H9 (cell line): ENCODE data around the gene MAGEE1. TPM values are rescaled to one million over a fixed set of nuclear protein-coding genes. Genes with fewer than 3 reads are reported as not detected.

Source experiments
- DNase-seq: peaks from one replicate; pipeline ENCODE4 v3.0.0-alpha.2; 2017
- H2AFZ ChIP-seq: one replicate; pipeline ENCODE4 v1.6.1; 2013; ENCODE audit warnings: mild to moderate bottlenecking, low read length, control low read depth, moderate library complexity
- H2AK5ac ChIP-seq: 2 replicates; pipeline ENCODE4 v1.6.1; 2013; ENCODE audit warnings: low read length, control low read depth, mixed read lengths; ENCODE audit not compliant: insufficient read length
- H2BK120ac ChIP-seq: one replicate; pipeline ENCODE4 v1.6.1; 2013; ENCODE audit warnings: low read depth, mild to moderate bottlenecking, low read length, control low read depth, inconsistent platforms; ENCODE audit not compliant: poor library complexity, severe bottlenecking
- H2BK12ac ChIP-seq: 2 replicates; pipeline ENCODE4 v1.6.1; 2013; ENCODE audit warnings: low read length, control low read depth, mixed read lengths, low read depth; ENCODE audit not compliant: insufficient read length
- H2BK15ac ChIP-seq: 2 replicates; pipeline ENCODE4 v1.6.1; 2013; ENCODE audit warnings: low read depth, low read length, control low read depth
- H2BK20ac ChIP-seq: one replicate; pipeline ENCODE4 v1.6.1; 2013; ENCODE audit warnings: low read depth, mild to moderate bottlenecking, low read length, control low read depth, inconsistent platforms; ENCODE audit not compliant: poor library complexity, severe bottlenecking
- H2BK5ac ChIP-seq: 2 replicates; pipeline ENCODE4 v1.6.1; 2013; ENCODE audit warnings: low read length, control low read depth, mixed read lengths; ENCODE audit not compliant: insufficient read length
- H3K14ac ChIP-seq: 2 replicates; pipeline ENCODE4 v1.6.1; 2013; ENCODE audit warnings: low read length, control low read depth; ENCODE audit not compliant: insufficient read depth
- H3K18ac ChIP-seq: 2 replicates; pipeline ENCODE4 v1.6.1; 2013; ENCODE audit warnings: low read depth, mild to moderate bottlenecking, mixed read lengths, low read length, control low read depth; ENCODE audit not compliant: insufficient read length
- H3K23ac ChIP-seq: 2 replicates; pipeline ENCODE4 v1.6.1; 2013; ENCODE audit warnings: low read length, control low read depth, mixed read lengths, low read depth; ENCODE audit not compliant: insufficient read length
- H3K23me2 ChIP-seq: 2 replicates; pipeline ENCODE4 v1.6.1; 2013; ENCODE audit warnings: low read depth, mild to moderate bottlenecking, mixed read lengths, low read length, control low read depth; ENCODE audit not compliant: insufficient read length, poor library complexity, severe bottlenecking
- H3K27ac ChIP-seq: 2 replicates; pipeline ENCODE4 v1.5.1; 2013; ENCODE audit warnings: low read length, control low read depth, mixed read lengths, low read depth; ENCODE audit not compliant: insufficient read length
- H3K27me3 ChIP-seq: 2 replicates; pipeline ENCODE4 v1.6.1; 2013; ENCODE audit warnings: low read length, control low read depth, inconsistent platforms; ENCODE audit not compliant: insufficient read depth
- H3K4ac ChIP-seq: 2 replicates; pipeline ENCODE4 v1.6.1; 2013; ENCODE audit warnings: low read depth, mild to moderate bottlenecking, control low read depth, inconsistent platforms, low read length, moderate library complexity
- H3K4me1 ChIP-seq: 2 replicates; pipeline ENCODE4 v1.6.1; 2013; ENCODE audit warnings: low read length, control low read depth, inconsistent platforms; ENCODE audit not compliant: insufficient read depth
- H3K4me2 ChIP-seq: 2 replicates; pipeline ENCODE4 v1.6.1; 2013; ENCODE audit warnings: low read length, control low read depth, mixed read lengths; ENCODE audit not compliant: insufficient read length, insufficient read depth
- H3K56ac ChIP-seq: 2 replicates; pipeline ENCODE4 v1.6.1; 2013; ENCODE audit warnings: low read depth, mild to moderate bottlenecking, mixed read lengths, low read length, control low read depth; ENCODE audit not compliant: insufficient read length
- H3K79me1 ChIP-seq: 2 replicates; pipeline ENCODE4 v1.6.1; 2013; ENCODE audit warnings: low read depth, mild to moderate bottlenecking, moderate library complexity, low read length, control low read depth, inconsistent platforms; ENCODE audit not compliant: insufficient read depth, poor library complexity, severe bottlenecking
- H3K79me2 ChIP-seq: 2 replicates; pipeline ENCODE4 v1.6.1; 2013; ENCODE audit warnings: low read length, control low read depth, inconsistent platforms; ENCODE audit not compliant: insufficient read depth
- H3K9ac ChIP-seq: 2 replicates; pipeline ENCODE4 v1.6.1; 2013; ENCODE audit warnings: low read length, control low read depth, mixed read lengths; ENCODE audit not compliant: insufficient read length; ENCODE audit errors: extremely low read depth
- H3K9me3 ChIP-seq: one replicate; pipeline ENCODE4 v1.6.1; 2013; ENCODE audit warnings: low read depth, low read length, inconsistent platforms; ENCODE audit not compliant: control insufficient read depth
- H3T11ph ChIP-seq: one replicate; pipeline ENCODE4 v1.6.1; 2013; ENCODE audit warnings: mild to moderate bottlenecking, low read length, control low read depth, inconsistent platforms
- H4K20me1 ChIP-seq: one replicate; pipeline ENCODE4 v1.6.1; 2013; ENCODE audit not compliant: control insufficient read depth, insufficient read length, insufficient read depth
- H4K5ac ChIP-seq: 2 replicates; pipeline ENCODE4 v1.6.1; 2013; ENCODE audit warnings: low read depth, mild to moderate bottlenecking, mixed read lengths, low read length, control low read depth; ENCODE audit not compliant: insufficient read length
- H4K8ac ChIP-seq: replicated peaks from 2 replicates; pipeline ENCODE4 v1.6.1; 2013; ENCODE audit warnings: low read length, control low read depth, mixed read lengths, low read depth; ENCODE audit not compliant: insufficient read length
- H4K91ac ChIP-seq: 2 replicates; pipeline ENCODE4 v1.6.1; 2013; ENCODE audit warnings: low read depth, mild to moderate bottlenecking, moderate library complexity, mixed read lengths, low read length, control low read depth; ENCODE audit not compliant: insufficient read length
- H3K27ac Mint-ChIP-seq, 3 experiments: 2 replicates in 2 of 3; 3 replicates in 1 of 3; pipeline ENCODE4 v1.8.0; 2020 to 2021; ENCODE audit warnings: mixed read lengths in 3 of 3, mild to moderate bottlenecking in 1 of 3, moderate library complexity in 1 of 3
- H3K27me3 Mint-ChIP-seq: 2 replicates; pipeline ENCODE4 v1.8.0; 2021; ENCODE audit warnings: low read depth, mild to moderate bottlenecking, moderate library complexity, mixed read lengths
- H3K36me3 Mint-ChIP-seq, 3 experiments: 2 replicates in 2 of 3; 3 replicates in 1 of 3; pipeline ENCODE4 v1.8.0; 2020 to 2021; ENCODE audit warnings: low read depth in 3 of 3, mixed read lengths in 3 of 3; ENCODE audit not compliant: insufficient read depth in 1 of 3
- H3K4me1 Mint-ChIP-seq, 2 experiments: 2 replicates each; pipeline ENCODE4 v1.8.0; 2020; ENCODE audit warnings: mixed read lengths in 2 of 2
- H3K4me3 Mint-ChIP-seq, 2 experiments: 2 replicates in 1 of 2; 3 replicates in 1 of 2; pipeline ENCODE4 v1.8.0; 2020 to 2021; ENCODE audit warnings: mild to moderate bottlenecking in 2 of 2, mixed read lengths in 2 of 2, moderate library complexity in 1 of 2
- H3K9me3 Mint-ChIP-seq, 2 experiments: 2 replicates in 1 of 2; 3 replicates in 1 of 2; pipeline ENCODE4 v1.8.0; 2020; ENCODE audit warnings: mild to moderate bottlenecking in 2 of 2, mixed read lengths in 2 of 2, moderate library complexity in 1 of 2
- CTCF ChIP-seq: fragments of 200-600 bp; sonication (generic); conservative IDR thresholded peaks from 3 replicates; pipeline ENCODE4 v1.8.0; 2021; ENCODE audit warnings: antibody characterized with exemption, mild to moderate bottlenecking
- WGBS: extraction: QIAGEN DNeasy Blood & Tissue Kit; methylation state at CpG from one replicate; pipeline ENCODE4 v1.1.7; 2013; ENCODE audit warnings: missing lambda C conversion rate, low lambda C conversion rate, mixed read lengths; ENCODE audit not compliant: insufficient read length; ENCODE audit errors: extremely low coverage; 5-methylcytosine and 5-hydroxymethylcytosine counted together
- total RNA-seq: library from RNA; stranded (reverse); gene quantifications from 2 replicates; pipeline ENCODE4 v1.2.1, GENCODE V29; 2021

MAGEE1 gene
- total RNA-seq, 1 experiment from 2014 or later, result 4.2 TPM

DNA sequence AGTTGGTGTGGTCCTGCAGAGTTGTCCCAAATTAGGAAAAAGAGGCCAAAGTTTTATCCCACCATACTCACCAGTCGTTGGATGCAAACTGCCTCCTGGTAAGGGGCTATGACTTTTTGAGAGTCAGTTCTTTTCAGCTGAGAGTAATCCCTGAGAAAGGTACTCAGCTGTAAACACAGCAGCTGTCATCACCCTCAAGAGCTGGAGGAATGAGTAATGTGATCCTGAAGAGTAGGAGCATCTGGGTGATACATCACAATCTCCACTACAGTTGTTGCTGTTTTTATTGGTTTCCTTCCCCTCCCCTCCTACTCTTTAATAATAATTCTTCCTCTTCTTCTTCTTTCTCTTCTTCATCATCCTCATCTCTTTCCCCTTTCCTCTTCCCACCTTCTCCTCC lies 5.7 kb downstream of the MAGEE1 start:
- Histone ChIP-seq H3K79me1 (no peaks in the 10 kb centered on the region), H3K4ac (no peak overlapping the region), H3K56ac (no peak overlapping the region), H3K4me2 (no peak overlapping the region), H3K23ac (no peak overlapping the region), H4K8ac (no peak overlapping the region), H3K27ac (no peak overlapping the region), H3K18ac (no peak overlapping the region), H4K20me1 (no peaks in the 10 kb centered on the region), H3T11ph (no peak overlapping the region), H2BK120ac (no peak overlapping the region), H3K27me3 (no peaks in the 10 kb centered on the region), H3K4me1 (no peaks in the 10 kb centered on the region), H3K9me3 (peaks cover 15% of the 10 kb centered on the region), H2AFZ (no peak overlapping the region), H3K79me2 (no peaks in the 10 kb centered on the region; the same call in 1 of the 2 replicates), H2AK5ac (no peak overlapping the region), H3K14ac (no peak overlapping the region), H2BK5ac (no peak overlapping the region), H4K91ac (no peak overlapping the region), H4K5ac (no peak overlapping the region), H3K9ac (no peak overlapping the region), H3K23me2 (no peaks in the 10 kb centered on the region), H2BK20ac (no peak overlapping the region), H2BK15ac (no peak overlapping the region), H2BK12ac (no peak overlapping the region)
- H3K4me1 Mint-ChIP-seq, result peaks cover 7 to 15% of the 10 kb centered on the region in 2 experiments; a peak in 3 of 4 replicates
- DNase-seq, result no peak
- H3K27ac Mint-ChIP-seq, result no peak overlapping the region
- H3K27me3 Mint-ChIP-seq, result no peaks in the 10 kb centered on the region
- peaks cover 53 to 63% of the 10 kb centered on the region in 2 experiments for H3K9me3 Mint-ChIP-seq
- WGBS, result no CpG with 5 or more reads among the region's 1 CpG
- no peak overlapping the region for H3K4me3 Mint-ChIP-seq
- peaks cover 0 to 3% (median 0%) of the 10 kb centered on the region in 3 experiments; a peak in 2 of 7 replicates for H3K36me3 Mint-ChIP-seq
- TF ChIP-seq CTCF, result no peak
